ENCODE results near the gene WDR90. TPM values are rescaled to one million over a fixed set of nuclear protein-coding genes. Genes with fewer than 3 reads are reported as not detected.
"Not testable (repeated sequence)": the region's sequence is repeated elsewhere in the genome, so short reads cannot be mapped to it uniquely, and the experiment has no call there.

WDR90 gene
- total RNA-seq, 1 experiment from 2014 or later = 28.7 TPM

- DNase-seq (ENCODE audit: low spot score) = no peak
Measured at GRCh38 chr16:689175-689897, 40.2 kb downstream of the WDR90 start.

GRCh38 chr16:691242-691641 is 42.1 kb downstream of the WDR90 start:
- not testable (repeated sequence) for DNase-seq (ENCODE audit: low spot score)

- no peak for DNase-seq (ENCODE audit: low spot score)
Measured at GRCh38 chr16:692356-693108, 43.4 kb downstream of the WDR90 start.

GRCh38 chr16:693364-693763 is 44.2 kb downstream of the WDR90 start:
- DNase-seq (ENCODE audit: low spot score) = no peak

GRCh38 chr16:693766-694165 is 44.6 kb downstream of the WDR90 start:
- DNase-seq (ENCODE audit: low spot score) = no peak

GRCh38 chr16:694187-694862 is 45.2 kb downstream of the WDR90 start:
- DNase-seq (ENCODE audit: low spot score) = no peak

- DNase-seq (ENCODE audit: low spot score) = no peak
Measured at GRCh38 chr16:694863-695354, 45.7 kb downstream of the WDR90 start.

- no peak for DNase-seq (ENCODE audit: low spot score)
Measured at GRCh38 chr16:695355-696089, 46.4 kb downstream of the WDR90 start.

GRCh38 chr16:698911-699671 is 49.9 kb downstream of the WDR90 start:
- DNase-seq (ENCODE audit: low spot score) = no peak

GRCh38 chr16:700684-701584 is 51.8 kb downstream of the WDR90 start:
- no peak for DNase-seq (ENCODE audit: low spot score)

- no peak for DNase-seq (ENCODE audit: low spot score)
Measured at GRCh38 chr16:702341-702740, 53.2 kb downstream of the WDR90 start.

GRCh38 chr16:703406-703805 is 54.2 kb downstream of the WDR90 start:
- no peak for DNase-seq (ENCODE audit: low spot score)

- DNase-seq (ENCODE audit: low spot score) = no peak
Measured at GRCh38 chr16:704047-704446, 54.9 kb downstream of the WDR90 start.

GRCh38 chr16:704552-705380 is 55.6 kb downstream of the WDR90 start:
- no peak for DNase-seq (ENCODE audit: low spot score)

- DNase-seq (ENCODE audit: low spot score) = no peak
Measured at GRCh38 chr16:705431-706188, 56.4 kb downstream of the WDR90 start, which contains the start of gene FBXL16. Gene FBXL16 (minus strand): TSS chr16:705801. CDS start chr16:697405, 8,396 bp downstream.

GRCh38 chr16:706189-707061 is 57.3 kb downstream of the WDR90 start:
- no peak for DNase-seq (ENCODE audit: low spot score)

GRCh38 chr16:707062-707538 is 57.9 kb downstream of the WDR90 start:
- no peak for DNase-seq (ENCODE audit: low spot score)
